GM23338 (cell line): ENCODE data around the gene JOSD1. TPM values are rescaled to one million over a fixed set of nuclear protein-coding genes. Genes with fewer than 3 reads are reported as not detected.

Experiments
- ATAC-seq: fragments of 200-7000 bp; cut with Tn5 transposase; 3 replicates; pipeline ENCODE4 v1.9.1; 2020
- DNase-seq: peaks from one replicate; pipeline ENCODE4 v3.0.0-alpha.2; 2015; ENCODE audit warnings: low spot score
- H2AFZ ChIP-seq: fragments of 200-600 bp; sonication (generic); 2 replicates; pipeline ENCODE4 v1.8.0; 2016; ENCODE audit warnings: antibody characterized with exemption, mild to moderate bottlenecking, moderate library complexity
- H3F3A ChIP-seq: fragments of 200-600 bp; sonication (generic); replicated peaks from 2 replicates; pipeline ENCODE4 v1.8.0; 2017; ENCODE audit warnings: antibody characterized with exemption, mixed run types, low read depth
- H3K27ac ChIP-seq: fragments of 200-600 bp; sonication (generic); 2 replicates; pipeline ENCODE4 v1.6.1; 2016; ENCODE audit warnings: low read depth
- H3K27me3 ChIP-seq: fragments of 200-600 bp; sonication (generic); 2 replicates; pipeline ENCODE4 v1.8.0; 2016; ENCODE audit warnings: mild to moderate bottlenecking, mixed run types, moderate library complexity; ENCODE audit not compliant: insufficient read depth
- H3K36me3 ChIP-seq: fragments of 200-600 bp; sonication (generic); 2 replicates; pipeline ENCODE4 v1.8.0; 2016; ENCODE audit warnings: mild to moderate bottlenecking; ENCODE audit not compliant: insufficient read depth
- H3K4me1 ChIP-seq: fragments of 200-600 bp; sonication (generic); 2 replicates; pipeline ENCODE4 v1.8.0; 2016; ENCODE audit warnings: mild to moderate bottlenecking, moderate library complexity; ENCODE audit not compliant: insufficient read depth
- H3K4me2 ChIP-seq: fragments of 200-600 bp; sonication (generic); 2 replicates; pipeline ENCODE4 v1.7.1; 2017; ENCODE audit warnings: mixed run types
- H3K4me3 ChIP-seq: fragments of 200-600 bp; sonication (generic); 2 replicates; pipeline ENCODE4 v1.6.1; 2016; ENCODE audit warnings: mixed run types
- H3K79me2 ChIP-seq: fragments of 200-600 bp; sonication (generic); replicated peaks from 2 replicates; pipeline ENCODE4 v1.8.0; 2017; ENCODE audit warnings: mild to moderate bottlenecking; ENCODE audit not compliant: insufficient read depth
- H3K9me2 ChIP-seq: fragments of 200-600 bp; sonication (generic); 2 replicates; pipeline ENCODE4 v1.8.0; 2017; ENCODE audit not compliant: insufficient read depth
- H4K20me1 ChIP-seq: fragments of 200-600 bp; sonication (generic); replicated peaks from 2 replicates; pipeline ENCODE4 v1.8.0; 2017; ENCODE audit warnings: mild to moderate bottlenecking; ENCODE audit not compliant: insufficient read depth
- H3K27ac Mint-ChIP-seq: 2 replicates; pipeline ENCODE4 v1.8.0; 2020; ENCODE audit warnings: inconsistent platforms, mild to moderate bottlenecking, moderate library complexity, mixed read lengths
- H3K27me3 Mint-ChIP-seq: 3 replicates; pipeline ENCODE4 v1.8.0; 2022; ENCODE audit warnings: low read depth, mild to moderate bottlenecking, moderate library complexity, mixed read lengths, inconsistent platforms; ENCODE audit not compliant: insufficient read depth, poor library complexity
- H3K36me3 Mint-ChIP-seq: 3 replicates; pipeline ENCODE4 v1.8.0; 2021; ENCODE audit warnings: low read depth, mild to moderate bottlenecking, inconsistent platforms, moderate library complexity, mixed read lengths
- H3K4me1 Mint-ChIP-seq: 3 replicates; pipeline ENCODE4 v1.8.0; 2020; ENCODE audit warnings: mild to moderate bottlenecking, inconsistent platforms, mixed read lengths
- H3K4me3 Mint-ChIP-seq: 3 replicates; pipeline ENCODE4 v1.8.0; 2021; ENCODE audit warnings: moderate library complexity, mild to moderate bottlenecking, inconsistent platforms, mixed read lengths
- H3K9me3 Mint-ChIP-seq: 3 replicates; pipeline ENCODE4 v1.8.0; 2020; ENCODE audit warnings: moderate library complexity, mild to moderate bottlenecking, inconsistent platforms, mixed read lengths
- CTCF ChIP-seq, 2 experiments: fragments of 200-600 bp in 1 of 2; sonication (generic) in 1 of 2; conservative IDR thresholded peaks; 2 replicates each; pipeline versions ENCODE4 v1.5.1 to v1.6.1; 2016 to 2017; ENCODE audit warnings: antibody characterized with exemption in 2 of 2, low read depth in 2 of 2, mild to moderate bottlenecking in 2 of 2, moderate library complexity in 1 of 2
- EZH2phosphoT487 ChIP-seq: fragments of 200-600 bp; sonication (generic); IDR thresholded peaks from one replicate; pipeline ENCODE4 v1.8.1; 2018; ENCODE audit warnings: antibody characterized with exemption; ENCODE audit not compliant: unreplicated experiment
- POLR2AphosphoS5 ChIP-seq: IDR thresholded peaks from 2 replicates; pipeline ENCODE4 v1.6.1; 2016; ENCODE audit warnings: antibody characterized with exemption, low read depth
- ZNF114 ChIP-seq: fragments of 250-450 bp; sonication (Bioruptor Pico); IDR thresholded peaks from 2 replicates; pipeline ENCODE4 v1.5.0; 2020; ENCODE audit warnings: mild to moderate bottlenecking, moderate library complexity
- ZNF331 ChIP-seq: fragments of 250-450 bp; sonication (Bioruptor Pico); IDR thresholded peaks from 2 replicates; pipeline ENCODE4 v1.5.0; 2020; ENCODE audit warnings: low read depth, mild to moderate bottlenecking, moderate library complexity
- polyA plus RNA-seq: library from polyadenylated mRNA; unstranded; fragments of >200 nt; fragmentation: Nextera tagmentation; extraction: Ambion mirVana; gene quantifications from 2 replicates; pipeline ENCODE4 v1.2.1, GENCODE V29; 2016
- total RNA-seq: library from RNA; depleted of rRNA; stranded (reverse); fragments of >200 nt; shearing (Covaris generic); gene quantifications from 2 replicates; pipeline ENCODE4 v1.2.3, GENCODE V29; 2014

JOSD1 gene
- total and polyA plus RNA-seq, 2 experiments from 2014 or later: 4.6 to 19.7 TPM

- peaks cover 7% of the 10 kb centered on the region; the same call in 1 of the 2 replicates for H3K36me3 ChIP-seq
These were observed 32.6 kb upstream of the JOSD1 start for GRCh38 chr22:38733329-38733723.

GRCh38 chr22:38732251-38732815 lies 31.6 kb upstream of the JOSD1 start:
- Histone ChIP-seq H3K9me2 (no peaks in the 10 kb centered on the region), H3F3A (0 out of 2 replicates have a peak, but pooled peaks cover 4% of the 10 kb centered on the region), H3K27me3 (no peaks in the 10 kb centered on the region), H4K20me1 (peaks cover 11% of the 10 kb centered on the region), H3K4me3 (no peak overlapping the region), H3K36me3 (peaks cover 12% of the 10 kb centered on the region; the same call in 1 of the 2 replicates), H3K27ac (no peak overlapping the region), H3K4me2 (no peak overlapping the region), H3K79me2 (no peaks in the 10 kb centered on the region), H3K4me1 (no peaks in the 10 kb centered on the region), H2AFZ (no peak overlapping the region)
- TF ChIP-seq ZNF114 (CRISPR knock-in tag): no peak
- no peak for TF ChIP-seq POLR2AphosphoS5
- no peak for TF ChIP-seq CTCF (conservative IDR thresholded peaks at IDR 0.05; ENCODE audit: low read depth in 2 of 2)
- TF ChIP-seq EZH2phosphoT487: no peak
- DNase-seq: no peak
- no peak overlapping the region for H3K4me3 Mint-ChIP-seq
- peaks cover 59% of the 10 kb centered on the region for H3K36me3 Mint-ChIP-seq
- no peak for ATAC-seq
- H3K27ac Mint-ChIP-seq: no peak overlapping the region
- H3K4me1 Mint-ChIP-seq: peaks cover 6% of the 10 kb centered on the region; the same call in 2 of the 3 replicates
- no peaks in the 10 kb centered on the region for H3K9me3 Mint-ChIP-seq
- H3K27me3 Mint-ChIP-seq: peaks cover 18% of the 10 kb centered on the region

More at GRCh38 chr22:38733329-38733723, 32.6 kb upstream of the JOSD1 start:
- no peak overlapping the region for H2AFZ ChIP-seq
- H3F3A ChIP-seq: 0 out of 2 replicates have a peak, but pooled peaks cover 4% of the 10 kb centered on the region
- no peak overlapping the region for H3K27ac Mint-ChIP-seq
- H3K4me1 Mint-ChIP-seq: peaks cover 6% of the 10 kb centered on the region; the same call in 2 of the 3 replicates
- H3K4me3 Mint-ChIP-seq: no peak overlapping the region
- H3K27ac ChIP-seq: no peak overlapping the region
- TF ChIP-seq CTCF (conservative IDR thresholded peaks at IDR 0.05; ENCODE audit: low read depth in 2 of 2) (peak; percentile 74 to 83), ZNF331 (CRISPR knock-in tag) (no peak)
- no peaks in the 10 kb centered on the region for H3K27me3 ChIP-seq
- DNase-seq: peak; percentile 76
- no peaks in the 10 kb centered on the region for H3K79me2 ChIP-seq
- no peak overlapping the region for H3K4me2 ChIP-seq
- peaks cover 11% of the 10 kb centered on the region; the same call in 1 of the 2 replicates for H4K20me1 ChIP-seq
- H3K4me1 ChIP-seq: no peaks in the 10 kb centered on the region
- H3K36me3 Mint-ChIP-seq: peaks cover 58% of the 10 kb centered on the region
- no peaks in the 10 kb centered on the region for H3K9me3 Mint-ChIP-seq
- H3K4me3 ChIP-seq: no peak overlapping the region
- no peaks in the 10 kb centered on the region for H3K9me2 ChIP-seq
- H3K27me3 Mint-ChIP-seq: peaks cover 24% of the 10 kb centered on the region
- peak; percentile 78 for ATAC-seq
